ENCODE data around the gene KIF14.

Gene KIF14

GRCh38 chr1:200546577-200546976 is 74.0 kb downstream of the KIF14 start:
- no peak for DNase-seq (ENCODE audit: low read depth)
- no peak for TF ChIP-seq POLR2A (IDR thresholded peaks at IDR 0.05; ENCODE audit: extremely low read depth, insufficient read length)
- no peak for TF ChIP-seq MYC (IDR thresholded peaks at IDR 0.05; ENCODE audit: low read depth, low read length)
- no peak for TF ChIP-seq CTCF (IDR thresholded peaks at IDR 0.05; ENCODE audit: low read depth, low read length)
- TF ChIP-seq MAX (IDR thresholded peaks at IDR 0.05; ENCODE audit: low read depth, low read length): no peak

GRCh38 chr1:200542162-200542561 is 78.4 kb downstream of the KIF14 start:
- DNase-seq (ENCODE audit: low read depth): no peak
- H3K4me3 ChIP-seq (ENCODE audit: low read depth, low read length): no peak overlapping the region
- no peak for TF ChIP-seq POLR2A (IDR thresholded peaks at IDR 0.05; ENCODE audit: extremely low read depth, insufficient read length)
- no peak for TF ChIP-seq MAX (IDR thresholded peaks at IDR 0.05; ENCODE audit: low read depth, low read length)
- TF ChIP-seq MYC (IDR thresholded peaks at IDR 0.05; ENCODE audit: low read depth, low read length): no peak
- no peak for TF ChIP-seq CTCF (IDR thresholded peaks at IDR 0.05; ENCODE audit: low read depth, low read length)

More at GRCh38 chr1:200546577-200546976, 74.0 kb downstream of the KIF14 start:
- no peak overlapping the region for H3K4me3 ChIP-seq (ENCODE audit: low read depth, low read length)

- no peak for DNase-seq (ENCODE audit: low read depth)
- TF ChIP-seq MYC (IDR thresholded peaks at IDR 0.05; ENCODE audit: low read depth, low read length) (no peak), CTCF (IDR thresholded peaks at IDR 0.05; ENCODE audit: low read depth, low read length) (no peak), POLR2A (IDR thresholded peaks at IDR 0.05; ENCODE audit: extremely low read depth, insufficient read length) (no peak)
- no peak overlapping the region for H3K4me3 ChIP-seq (ENCODE audit: low read depth, low read length)
Observed at GRCh38 chr1:200540281-200540680, 80.3 kb downstream of the KIF14 start.

- no peak for TF ChIP-seq POLR2A (IDR thresholded peaks at IDR 0.05; ENCODE audit: extremely low read depth, insufficient read length)
- no peak for TF ChIP-seq MAX (IDR thresholded peaks at IDR 0.05; ENCODE audit: low read depth, low read length)
- no peak for TF ChIP-seq CTCF (IDR thresholded peaks at IDR 0.05; ENCODE audit: low read depth, low read length)
- no peak for TF ChIP-seq MYC (IDR thresholded peaks at IDR 0.05; ENCODE audit: low read depth, low read length)
- no peak overlapping the region for H3K4me3 ChIP-seq (ENCODE audit: low read depth, low read length)
- DNase-seq (ENCODE audit: low read depth): no peak
Observed at GRCh38 chr1:200538179-200538578, 82.4 kb downstream of the KIF14 start.

- no peak overlapping the region for H3K4me3 ChIP-seq (ENCODE audit: low read depth, low read length)
- TF ChIP-seq CTCF (IDR thresholded peaks at IDR 0.05; ENCODE audit: low read depth, low read length) (peak; percentile 38), MAX (IDR thresholded peaks at IDR 0.05; ENCODE audit: low read depth, low read length) (no peak)
- peak; percentile 25 for DNase-seq (ENCODE audit: low read depth)
Observed at GRCh38 chr1:200535605-200536004, 84.9 kb downstream of the KIF14 start.

- DNase-seq (ENCODE audit: low read depth): no peak
- TF ChIP-seq CTCF (IDR thresholded peaks at IDR 0.05; ENCODE audit: low read depth, low read length) (no peak), MAX (IDR thresholded peaks at IDR 0.05; ENCODE audit: low read depth, low read length) (no peak), POLR2A (IDR thresholded peaks at IDR 0.05; ENCODE audit: extremely low read depth, insufficient read length) (no peak), MYC (IDR thresholded peaks at IDR 0.05; ENCODE audit: low read depth, low read length) (no peak)
- H3K4me3 ChIP-seq (ENCODE audit: low read depth, low read length): no peak overlapping the region
Observed at GRCh38 chr1:200530623-200531261, 89.8 kb downstream of the KIF14 start.
